Astrocyte (in vitro differentiated cells and primary cell): ENCODE data around the gene DIMT1. TPM values are rescaled to one million over a fixed set of nuclear protein-coding genes. Genes with fewer than 3 reads are reported as not detected.

ENCODE experiments used
- DNase-seq: peaks from one replicate; pipeline ENCODE4 v3.0.0-alpha.2; 2010; ENCODE audit warnings: low read depth
- FAIRE-seq: peaks from 2 replicates; lab custom pipeline; 2011; peaks lifted over from hg19 to GRCh38; lab: Jason Lieb, UNC
- H2AFZ ChIP-seq: 2 replicates; pipeline ENCODE4 v1.6.0; 2012; ENCODE audit warnings: low read depth, low read length, inconsistent platforms
- H3K27ac ChIP-seq: 2 replicates; pipeline ENCODE4 v1.5.1; 2011; ENCODE audit warnings: low read depth, low read length, inconsistent platforms
- H3K27me3 ChIP-seq: 2 replicates; pipeline ENCODE4 v1.6.0; 2011; ENCODE audit warnings: low read length, inconsistent platforms; ENCODE audit not compliant: insufficient read depth
- H3K36me3 ChIP-seq: 2 replicates; pipeline ENCODE4 v1.5.1; 2011; ENCODE audit warnings: low read length, inconsistent platforms; ENCODE audit not compliant: insufficient read depth
- H3K4me1 ChIP-seq: 2 replicates; pipeline ENCODE4 v1.5.1; 2011; ENCODE audit warnings: low read length, inconsistent platforms; ENCODE audit not compliant: insufficient read depth
- H3K4me2 ChIP-seq: 2 replicates; pipeline ENCODE4 v1.6.0; 2012; ENCODE audit warnings: low read length, inconsistent platforms
- H3K4me3 ChIP-seq: 2 replicates; pipeline ENCODE4 v1.5.1; 2011; ENCODE audit warnings: low read depth, mild to moderate bottlenecking, low read length, inconsistent platforms; ENCODE audit not compliant: insufficient read depth
- H3K79me2 ChIP-seq: 2 replicates; pipeline ENCODE4 v1.6.0; 2012; ENCODE audit warnings: mild to moderate bottlenecking, low read length, inconsistent platforms; ENCODE audit not compliant: insufficient read depth
- H3K9ac ChIP-seq: 2 replicates; pipeline ENCODE4 v1.6.0; 2012; ENCODE audit warnings: mild to moderate bottlenecking, low read length, inconsistent platforms
- H3K9me3 ChIP-seq: 2 replicates; pipeline ENCODE4 v1.5.1; 2012; ENCODE audit warnings: low read depth, mild to moderate bottlenecking, low read length, inconsistent platforms; ENCODE audit not compliant: insufficient read depth
- H4K20me1 ChIP-seq: 2 replicates; pipeline ENCODE4 v1.6.0; 2012; ENCODE audit warnings: low read length, inconsistent platforms; ENCODE audit not compliant: insufficient read depth
- H3K27ac Mint-ChIP-seq: one replicate; pipeline ENCODE4 v1.8.0; 2021; ENCODE audit warnings: mild to moderate bottlenecking, mixed read lengths; ENCODE audit not compliant: unreplicated experiment
- H3K27me3 Mint-ChIP-seq: one replicate; pipeline ENCODE4 v1.8.0; 2021; ENCODE audit warnings: low read depth, mixed read lengths; ENCODE audit not compliant: unreplicated experiment
- H3K36me3 Mint-ChIP-seq: one replicate; pipeline ENCODE4 v1.8.0; 2021; ENCODE audit warnings: low read depth, mixed read lengths; ENCODE audit not compliant: unreplicated experiment
- H3K4me1 Mint-ChIP-seq: one replicate; pipeline ENCODE4 v1.8.0; 2021; ENCODE audit warnings: low read depth, mixed read lengths; ENCODE audit not compliant: unreplicated experiment
- H3K4me3 Mint-ChIP-seq: one replicate; pipeline ENCODE4 v1.8.0; 2021; ENCODE audit warnings: mild to moderate bottlenecking, moderate library complexity, mixed read lengths; ENCODE audit not compliant: unreplicated experiment
- H3K9me3 Mint-ChIP-seq: one replicate; pipeline ENCODE4 v1.8.0; 2021; ENCODE audit warnings: mild to moderate bottlenecking, mixed read lengths; ENCODE audit not compliant: unreplicated experiment
- EZH2 ChIP-seq: IDR thresholded peaks from 2 replicates; pipeline ENCODE4 v1.6.1; 2012; ENCODE audit warnings: mild to moderate bottlenecking, low read length, inconsistent platforms; ENCODE audit not compliant: insufficient read depth
- total RNA-seq: library from RNA; stranded (reverse); gene quantifications from 2 replicates; pipeline ENCODE4 v1.2.1, GENCODE V29; 2021
- TF ChIP-seq, protein P1 (sequence below): IDR thresholded peaks from 2 replicates; pipeline ENCODE4 v1.5.1; 2011; ENCODE audit warnings: low read depth, mild to moderate bottlenecking, inconsistent platforms, low read length, moderate library complexity; ENCODE audit not compliant: insufficient read depth

The DIMT1 gene
- total RNA-seq, 1 donor from 2014 or later = 25.7 TPM

DNA sequence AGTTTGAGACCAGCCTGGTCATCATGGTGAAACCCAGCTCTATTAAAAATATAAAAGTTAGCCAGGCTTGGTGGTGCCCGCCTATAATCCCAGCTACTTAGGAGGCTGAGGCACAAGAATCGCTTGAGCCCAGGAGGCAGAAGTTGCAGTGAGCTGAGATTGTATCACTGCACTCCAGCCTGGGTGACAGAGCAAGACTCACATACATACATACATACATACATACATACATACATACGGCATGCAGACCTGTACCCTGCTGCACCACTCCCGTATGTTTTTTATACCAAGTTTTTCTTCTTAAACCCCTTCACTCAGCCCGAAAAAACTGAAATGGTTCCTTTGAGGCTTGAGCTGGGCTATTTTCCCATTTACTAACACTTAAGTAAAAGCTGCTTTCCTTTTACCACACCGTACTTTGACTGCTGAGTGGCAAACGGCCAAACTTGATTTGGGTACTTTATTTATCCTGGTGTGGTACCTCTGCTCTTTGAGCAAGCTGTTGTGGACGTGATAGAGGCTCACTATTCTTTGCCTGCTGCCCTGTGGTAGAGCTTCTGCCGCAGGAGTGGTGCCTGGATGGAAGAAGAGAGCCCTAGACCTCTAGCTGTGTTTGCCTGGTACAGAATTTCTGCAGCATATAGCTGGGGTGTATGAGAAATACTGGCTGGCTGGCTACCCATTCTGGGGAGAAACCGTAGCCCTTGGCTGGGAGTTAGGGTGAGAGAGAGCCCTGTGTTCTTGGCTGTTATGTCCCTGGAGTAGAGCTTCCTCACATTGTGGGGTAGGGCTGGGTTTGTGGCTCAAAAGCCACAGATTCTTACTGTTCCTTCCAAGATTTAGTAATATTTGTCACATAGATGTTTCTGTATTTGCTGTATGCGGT is 28.3 kb upstream of the DIMT1 start:
- H3K4me1 Mint-ChIP-seq = peaks cover 8% of the 10 kb centered on the region
- H3K9ac ChIP-seq = no peak overlapping the region
- H3K9me3 ChIP-seq = no peaks in the 10 kb centered on the region
- no peak overlapping the region for H3K4me3 ChIP-seq
- FAIRE-seq (no peak), DNase-seq (no peak)
- TF ChIP-seq EZH2 = no peak
- TF ChIP-seq, protein P1, sequence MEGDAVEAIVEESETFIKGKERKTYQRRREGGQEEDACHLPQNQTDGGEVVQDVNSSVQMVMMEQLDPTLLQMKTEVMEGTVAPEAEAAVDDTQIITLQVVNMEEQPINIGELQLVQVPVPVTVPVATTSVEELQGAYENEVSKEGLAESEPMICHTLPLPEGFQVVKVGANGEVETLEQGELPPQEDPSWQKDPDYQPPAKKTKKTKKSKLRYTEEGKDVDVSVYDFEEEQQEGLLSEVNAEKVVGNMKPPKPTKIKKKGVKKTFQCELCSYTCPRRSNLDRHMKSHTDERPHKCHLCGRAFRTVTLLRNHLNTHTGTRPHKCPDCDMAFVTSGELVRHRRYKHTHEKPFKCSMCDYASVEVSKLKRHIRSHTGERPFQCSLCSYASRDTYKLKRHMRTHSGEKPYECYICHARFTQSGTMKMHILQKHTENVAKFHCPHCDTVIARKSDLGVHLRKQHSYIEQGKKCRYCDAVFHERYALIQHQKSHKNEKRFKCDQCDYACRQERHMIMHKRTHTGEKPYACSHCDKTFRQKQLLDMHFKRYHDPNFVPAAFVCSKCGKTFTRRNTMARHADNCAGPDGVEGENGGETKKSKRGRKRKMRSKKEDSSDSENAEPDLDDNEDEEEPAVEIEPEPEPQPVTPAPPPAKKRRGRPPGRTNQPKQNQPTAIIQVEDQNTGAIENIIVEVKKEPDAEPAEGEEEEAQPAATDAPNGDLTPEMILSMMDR = no peak
- no peak overlapping the region for H3K27ac Mint-ChIP-seq
- no peaks in the 10 kb centered on the region for H3K4me1 ChIP-seq
- no peaks in the 10 kb centered on the region for H3K36me3 ChIP-seq
- no peak overlapping the region for H3K27ac ChIP-seq
- no peak overlapping the region for H2AFZ ChIP-seq
- H3K36me3 Mint-ChIP-seq = no peaks in the 10 kb centered on the region
- no peak overlapping the region for H3K4me2 ChIP-seq
- H3K4me3 Mint-ChIP-seq = no peak overlapping the region
- no peaks in the 10 kb centered on the region for H3K27me3 Mint-ChIP-seq
- peaks cover 84% of the 10 kb centered on the region for H3K79me2 ChIP-seq
- peaks cover 39% of the 10 kb centered on the region for H4K20me1 ChIP-seq
- no peaks in the 10 kb centered on the region for H3K27me3 ChIP-seq
- no peaks in the 10 kb centered on the region for H3K9me3 Mint-ChIP-seq

GRCh38 chr5:62424763-62425162 is 21.1 kb upstream of the DIMT1 start:
- Histone ChIP-seq H3K27ac (no peak overlapping the region), H3K9me3 (no peaks in the 10 kb centered on the region), H3K4me2 (no peak overlapping the region), H4K20me1 (peaks cover 36% of the 10 kb centered on the region), H3K79me2 (peaks cover 78% of the 10 kb centered on the region), H3K4me3 (no peak overlapping the region), H3K4me1 (no peaks in the 10 kb centered on the region), H2AFZ (no peak overlapping the region), H3K27me3 (no peaks in the 10 kb centered on the region), H3K9ac (no peak overlapping the region), H3K36me3 (no peaks in the 10 kb centered on the region)
- DNase-seq (no peak), FAIRE-seq (no peak)
- no peaks in the 10 kb centered on the region for H3K9me3 Mint-ChIP-seq
- no peaks in the 10 kb centered on the region for H3K4me1 Mint-ChIP-seq
- H3K4me3 Mint-ChIP-seq = no peak overlapping the region
- H3K27me3 Mint-ChIP-seq = no peaks in the 10 kb centered on the region
- no peak overlapping the region for H3K27ac Mint-ChIP-seq
- TF ChIP-seq EZH2 = no peak
- TF ChIP-seq, protein P1 = no peak
- H3K36me3 Mint-ChIP-seq = no peaks in the 10 kb centered on the region

GRCh38 chr5:62421414-62421813 is 17.7 kb upstream of the DIMT1 start:
- H3K79me2 ChIP-seq = peaks cover 85% of the 10 kb centered on the region
- Mint-ChIP-seq H3K27me3 (no peaks in the 10 kb centered on the region), H3K4me1 (no peaks in the 10 kb centered on the region), H3K4me3 (no peak overlapping the region), H3K27ac (no peak overlapping the region), H3K9me3 (no peaks in the 10 kb centered on the region), H3K36me3 (no peaks in the 10 kb centered on the region)
- H3K9ac ChIP-seq = no peak overlapping the region
- no peak overlapping the region for H3K27ac ChIP-seq
- TF ChIP-seq, protein P1 = no peak
- no peak for TF ChIP-seq EZH2
- H3K27me3 ChIP-seq = no peaks in the 10 kb centered on the region
- no peak overlapping the region for H3K4me3 ChIP-seq
- no peaks in the 10 kb centered on the region for H3K36me3 ChIP-seq
- no peaks in the 10 kb centered on the region for H3K4me1 ChIP-seq
- no peak overlapping the region for H3K4me2 ChIP-seq
- no peak overlapping the region for H2AFZ ChIP-seq
- peaks cover 37% of the 10 kb centered on the region for H4K20me1 ChIP-seq
- H3K9me3 ChIP-seq = no peaks in the 10 kb centered on the region
- no peak for DNase-seq
- no peak for FAIRE-seq
